ENCODE results near the gene YY1.
"Not testable (repeated sequence)": the region's sequence is repeated elsewhere in the genome, so short reads cannot be mapped to it uniquely, and the experiment has no call there.

YY1 gene

DNA sequence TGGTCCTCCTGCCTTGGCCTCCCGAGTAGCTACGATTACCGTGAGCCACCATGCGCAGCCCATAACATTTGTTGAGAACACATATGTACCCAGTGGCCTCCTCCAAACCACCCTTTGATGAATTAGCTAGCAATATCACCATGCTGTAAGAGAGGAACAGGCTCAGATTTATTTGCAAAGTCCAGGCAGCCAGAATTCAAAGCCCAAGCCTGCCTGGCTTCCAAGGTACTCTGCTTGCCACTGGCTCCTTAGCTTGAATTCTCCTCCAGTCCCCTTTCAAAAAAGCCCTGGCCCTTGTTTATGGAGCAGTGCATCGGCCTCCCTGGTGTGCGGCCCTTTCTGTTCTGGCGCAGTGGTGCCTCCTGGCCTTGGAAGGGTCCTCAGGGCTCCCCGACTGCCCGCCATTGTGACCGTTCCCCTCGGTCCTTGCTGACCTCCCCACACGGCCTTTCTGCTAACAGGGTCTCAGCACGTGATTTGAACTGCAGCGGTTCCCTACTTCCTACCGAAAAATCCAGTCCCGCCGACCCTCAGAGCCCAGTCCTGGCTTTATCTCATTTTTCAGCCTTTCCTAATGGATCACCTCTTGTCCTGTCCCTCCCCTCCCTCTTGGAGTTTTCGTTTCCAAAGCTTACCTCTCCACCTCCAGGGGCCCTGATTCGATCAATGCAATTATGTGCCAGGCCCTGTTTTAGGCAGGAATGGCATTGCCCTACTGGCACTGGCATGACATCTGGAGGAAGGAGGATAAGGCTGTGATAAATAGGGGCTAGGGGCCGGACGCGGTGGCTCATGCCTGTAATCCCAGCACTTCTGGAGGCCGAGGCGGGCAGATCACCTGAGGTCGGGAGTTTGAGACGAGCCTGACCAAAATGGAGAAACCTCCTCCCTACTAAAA is 45.3 kb downstream of the YY1 start:
- DNase-seq (ENCODE audit: low read depth), result no peak

GRCh38 chr14:100285021-100285912 is 46.3 kb downstream of the YY1 start:
- DNase-seq (ENCODE audit: low read depth), result peak; percentile 50

DNA sequence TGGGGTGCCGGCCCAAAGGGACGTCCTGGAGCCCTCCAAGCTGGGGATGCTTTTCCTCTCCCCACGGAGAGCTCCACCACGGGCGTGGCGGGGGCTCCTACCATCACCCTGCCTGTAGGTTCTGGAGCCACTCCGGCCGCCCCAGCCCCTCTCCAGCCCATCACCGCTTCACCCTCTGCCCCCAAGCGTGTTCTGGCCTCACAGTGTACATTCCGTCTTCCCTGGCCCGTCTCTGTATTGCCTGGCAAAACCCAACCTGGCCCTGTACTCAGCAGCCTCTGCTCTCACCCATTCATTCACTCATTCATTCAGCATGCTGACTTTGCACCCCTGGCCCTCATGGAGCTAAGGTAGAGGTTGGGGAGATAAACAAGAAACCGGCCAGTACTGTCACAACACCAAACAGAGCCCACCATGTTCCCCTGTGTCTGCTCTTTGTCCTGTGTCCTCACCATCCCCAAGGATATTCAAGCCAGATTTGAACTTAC is 47.0 kb downstream of the YY1 start:
- DNase-seq (ENCODE audit: low read depth), result no peak

DNA sequence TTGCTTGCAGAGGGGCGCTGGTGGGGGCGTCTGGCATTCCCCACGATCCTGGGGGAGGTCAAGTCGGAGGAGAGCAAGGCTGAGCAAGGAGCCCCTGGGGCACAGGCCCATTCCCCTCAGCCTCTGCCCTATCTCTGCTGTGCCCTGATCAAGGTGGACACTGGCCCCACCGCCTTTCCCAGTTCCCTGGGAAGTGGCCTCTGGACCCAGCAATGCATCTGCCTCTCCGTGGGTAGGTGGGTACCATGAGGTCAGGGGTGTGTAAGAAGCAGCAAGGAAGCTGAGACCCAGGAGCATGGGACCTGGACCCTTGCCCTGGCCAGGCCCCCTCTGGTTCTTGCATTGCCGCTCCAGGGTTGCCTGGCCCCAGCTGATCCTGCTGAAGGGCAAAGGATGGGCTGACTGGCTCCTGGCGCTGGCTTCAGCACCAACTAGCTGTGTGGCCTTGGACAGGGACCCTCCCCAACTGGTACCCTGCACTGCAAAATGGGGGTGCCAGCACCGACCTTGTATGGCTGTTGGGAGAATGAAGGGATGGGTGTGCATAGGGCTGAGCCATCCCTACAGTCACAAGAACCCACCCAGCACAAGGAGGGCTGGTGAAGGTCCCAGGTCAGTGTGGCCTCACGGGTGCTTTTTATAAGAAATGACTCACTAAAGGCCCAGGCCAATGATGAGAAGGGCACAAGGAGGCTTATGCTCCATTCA is 47.7 kb downstream of the YY1 start:
- no peak for DNase-seq (ENCODE audit: low read depth)

- no peak for DNase-seq (ENCODE audit: low read depth)
Observed at GRCh38 chr14:100287202-100287997, 48.5 kb downstream of the YY1 start.

- not testable (repeated sequence) for DNase-seq (ENCODE audit: low read depth)
Observed at GRCh38 chr14:100287998-100288295, 49.0 kb downstream of the YY1 start.

DNA sequence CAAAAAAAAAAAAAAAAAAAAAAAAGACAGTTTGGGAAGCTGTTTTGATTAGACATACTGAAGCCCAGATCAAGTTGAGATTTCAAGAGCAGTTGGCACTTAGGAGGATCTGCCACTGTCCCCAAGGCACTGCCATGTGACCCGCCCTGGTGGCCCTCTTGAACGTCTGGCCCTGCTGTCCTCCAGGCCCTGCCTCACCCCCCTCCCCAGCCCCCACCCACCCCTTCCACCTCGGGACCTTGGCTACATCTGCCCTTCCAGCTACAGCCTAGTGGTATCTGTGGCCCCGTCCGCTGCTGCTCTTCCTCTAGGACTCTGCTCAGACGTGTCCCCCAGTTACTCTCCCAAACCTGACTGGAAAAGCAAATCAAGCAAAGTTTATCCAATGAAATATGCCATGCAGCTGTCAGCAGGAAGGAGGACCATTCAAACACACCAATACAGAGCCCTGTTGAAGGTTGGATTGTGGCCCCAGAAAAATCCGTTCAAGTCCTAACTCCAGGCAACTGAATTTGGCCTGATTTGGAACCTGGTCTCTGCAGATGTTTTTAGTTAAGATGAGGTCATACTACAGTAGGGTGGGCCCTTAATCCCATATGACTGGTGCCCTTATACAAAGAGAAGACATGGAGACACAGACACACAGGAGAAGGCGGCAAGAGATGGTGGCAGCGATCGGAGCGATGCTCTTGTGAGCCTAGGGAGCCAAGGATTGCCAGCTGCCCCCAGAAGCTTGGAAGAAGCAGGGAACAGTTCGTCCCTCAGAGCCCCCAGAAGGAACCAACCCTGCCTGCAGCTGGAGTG is 49.6 kb downstream of the YY1 start:
- peak; percentile 26 for DNase-seq (ENCODE audit: low read depth)

DNA sequence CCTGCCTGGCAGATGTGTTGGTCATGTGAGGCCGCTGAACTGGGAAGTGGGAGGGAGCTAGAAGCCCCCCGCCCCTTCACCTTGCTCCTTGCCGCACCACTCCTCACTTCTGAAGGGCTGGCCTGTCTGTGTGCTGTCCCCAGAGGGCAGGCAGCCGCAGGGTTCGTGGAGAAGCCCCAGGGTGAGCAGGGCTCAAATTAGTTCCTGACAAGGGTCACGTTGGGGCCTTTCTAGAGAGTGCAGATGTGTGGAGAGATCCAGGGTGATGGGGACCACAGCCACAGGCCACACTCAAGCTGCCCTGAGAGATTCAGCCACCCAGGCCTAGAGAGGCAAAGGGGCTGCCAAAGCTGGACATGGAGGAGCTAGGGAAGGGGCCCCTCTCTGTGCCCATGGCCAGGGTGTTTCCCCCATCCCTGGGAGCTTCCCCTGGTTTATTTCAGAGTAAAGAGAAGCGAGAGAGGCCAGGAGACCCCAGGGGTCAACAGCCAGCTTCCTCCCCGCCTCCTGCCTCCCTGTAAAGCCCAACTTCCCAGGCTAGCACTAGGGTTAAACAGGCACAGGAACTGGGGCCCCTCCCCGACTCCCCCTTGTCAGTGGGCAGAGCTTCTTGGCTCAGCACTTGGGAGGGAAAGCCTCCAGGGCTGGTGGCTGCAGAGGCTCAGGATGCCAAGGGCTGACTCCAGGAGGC is 51.1 kb downstream of the YY1 start:
- DNase-seq (ENCODE audit: low read depth), result no peak

- no peak for DNase-seq (ENCODE audit: low read depth)
Observed at GRCh38 chr14:100290607-100291304, 51.8 kb downstream of the YY1 start.

DNA sequence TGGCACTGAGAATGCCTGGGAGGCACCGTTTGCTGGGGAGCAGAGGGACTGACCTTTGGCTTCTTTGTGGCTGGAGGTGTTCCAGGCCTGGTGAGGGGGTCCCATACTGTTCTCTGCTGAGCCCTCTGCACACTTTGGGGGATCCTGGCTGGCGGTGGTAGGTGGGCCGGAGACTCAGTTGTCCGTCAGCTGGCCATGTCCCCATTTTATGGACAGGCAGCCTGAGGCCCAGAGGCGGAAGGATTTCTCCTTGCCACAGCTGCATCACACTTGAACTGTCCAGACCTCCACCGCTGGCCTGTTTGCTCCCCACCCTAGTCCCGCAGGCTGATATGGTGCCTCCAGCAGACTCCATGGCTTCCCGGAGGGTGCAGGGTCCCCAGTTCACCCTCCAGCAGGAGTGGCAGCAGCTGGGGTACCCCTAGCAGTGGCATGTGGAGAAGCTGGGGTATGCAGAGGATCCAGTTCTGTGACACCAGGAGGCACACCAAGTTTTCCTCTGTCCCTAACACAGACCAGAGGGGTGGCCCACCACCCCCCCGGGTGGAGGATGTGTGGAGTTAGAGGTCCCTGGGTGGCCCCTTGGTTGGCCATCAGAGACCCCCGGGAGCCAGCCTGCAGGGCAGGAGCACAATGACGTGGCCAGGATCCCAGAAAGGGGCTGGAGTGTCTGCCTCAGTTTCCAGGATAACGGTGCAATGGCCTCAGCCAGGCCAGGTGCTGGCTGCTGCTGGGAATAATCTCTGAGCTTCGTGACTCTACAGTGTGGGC is 52.5 kb downstream of the YY1 start:
- DNase-seq (ENCODE audit: low read depth), result no peak

GRCh38 chr14:100292301-100292775 is 53.4 kb downstream of the YY1 start:
- no peak for DNase-seq (ENCODE audit: low read depth)

DNA sequence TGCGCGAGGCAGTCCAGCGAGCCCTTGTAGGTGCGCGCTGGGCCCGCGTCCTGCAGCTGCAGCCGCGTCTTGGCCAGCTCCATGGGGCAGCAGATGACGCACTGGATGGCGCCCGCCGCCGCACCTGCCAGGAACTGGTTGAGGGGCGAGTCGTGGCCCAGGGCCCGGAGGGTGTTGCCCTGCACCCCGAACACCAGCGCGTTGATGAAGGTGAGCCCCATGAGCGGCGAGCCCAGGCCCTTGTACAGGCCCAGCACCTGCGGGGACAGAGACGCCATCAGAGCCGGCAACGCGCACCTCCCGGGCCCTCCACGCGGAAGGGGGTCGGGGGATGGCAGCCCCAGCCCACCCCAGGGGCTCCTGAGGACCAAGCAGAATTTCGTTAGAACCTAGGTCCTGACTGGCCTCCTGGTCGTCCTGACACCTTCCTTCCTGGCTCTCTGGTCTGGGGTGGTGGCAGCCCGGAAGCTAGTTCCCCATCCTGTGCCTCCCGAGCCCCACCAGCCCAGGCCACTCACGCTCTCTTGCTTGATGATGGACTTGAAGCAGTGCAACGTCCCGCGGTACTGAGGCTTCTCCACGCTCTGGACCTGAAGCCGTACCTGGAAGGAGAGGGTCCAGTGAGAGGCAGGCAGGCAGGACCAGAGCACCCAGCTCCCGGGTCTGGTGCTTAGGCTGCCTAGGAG is 54.0 kb downstream of the YY1 start:
- DNase-seq (ENCODE audit: low read depth), result no peak

DNA sequence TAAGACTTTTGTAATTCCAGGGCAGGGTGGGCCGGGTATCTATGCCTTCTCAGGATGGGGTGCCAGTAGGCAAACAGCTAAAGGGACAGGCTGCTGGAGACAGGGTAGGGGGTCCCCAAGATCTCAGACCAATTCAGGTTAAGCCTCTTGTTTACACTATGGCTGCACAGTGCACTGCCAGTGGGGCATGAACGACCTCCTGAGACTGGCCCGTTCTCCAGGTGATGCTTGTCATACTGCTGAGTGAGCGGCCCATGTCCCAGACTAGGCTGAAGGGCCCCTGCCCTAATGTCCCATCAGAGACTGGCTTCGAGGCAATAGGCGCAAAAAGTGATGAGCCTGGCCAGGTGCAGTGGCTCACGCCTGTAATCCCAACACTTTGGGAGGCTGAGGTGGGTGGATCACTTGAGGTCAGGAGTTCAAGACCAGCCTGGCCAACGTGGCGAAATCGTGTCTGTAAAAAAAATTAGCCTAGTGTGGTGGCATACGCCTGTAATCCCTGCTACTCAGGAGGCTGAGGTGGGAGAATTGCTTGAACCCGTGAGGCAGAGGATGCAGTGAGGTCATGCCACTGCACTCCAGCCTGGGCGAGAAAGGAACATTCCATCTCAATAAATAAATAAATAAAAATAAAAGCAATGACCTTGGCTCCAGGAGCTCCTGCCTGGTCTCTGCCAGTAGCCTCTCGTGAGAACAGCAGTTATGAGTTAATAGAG is 54.7 kb downstream of the YY1 start:
- no peak for DNase-seq (ENCODE audit: low read depth)

DNA sequence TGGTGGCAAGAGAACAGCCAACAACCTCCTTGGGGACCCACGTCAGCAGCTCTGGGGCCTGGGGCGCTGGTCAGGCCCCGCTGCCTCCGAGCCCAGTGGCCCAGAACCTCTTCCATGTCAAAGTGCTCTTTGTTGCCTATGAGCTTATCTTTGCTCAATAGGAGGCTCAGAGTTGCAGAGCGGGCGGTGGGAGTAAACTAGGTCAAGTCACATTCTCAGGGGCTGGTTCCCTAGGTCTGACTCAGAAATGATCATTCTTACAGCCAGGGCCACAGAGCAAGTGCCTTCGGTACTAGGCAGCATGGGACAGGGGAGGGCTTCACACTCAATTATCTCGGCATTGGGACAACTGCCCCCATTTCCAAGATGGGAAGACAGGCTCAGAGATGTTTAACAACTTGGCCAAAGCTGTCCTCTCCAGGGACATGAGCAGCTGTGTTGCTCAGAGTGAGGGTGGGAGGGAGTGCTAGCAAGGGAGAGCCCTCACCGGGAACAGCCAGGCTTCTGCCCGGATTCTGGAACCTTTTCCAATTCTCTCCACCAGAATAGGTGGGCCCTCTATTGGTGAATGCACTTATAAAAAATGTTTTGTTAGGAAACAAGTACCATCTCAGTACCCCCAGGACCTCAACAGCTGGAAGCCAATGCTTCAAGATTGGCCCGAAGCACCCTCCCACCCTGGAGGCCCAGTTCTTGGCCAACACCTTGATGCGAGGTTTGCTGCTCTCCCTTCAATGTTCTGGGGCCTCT is 55.4 kb downstream of the YY1 start:
- DNase-seq (ENCODE audit: low read depth), result peak; percentile 58

- no peak for DNase-seq (ENCODE audit: low read depth)
Observed at GRCh38 chr14:100294963-100295330, 56.0 kb downstream of the YY1 start.

GRCh38 chr14:100295376-100296105 is 56.6 kb downstream of the YY1 start:
- DNase-seq (ENCODE audit: low read depth), result no peak
